Measurements from ENCODE around the gene MRGPRX3.
"Not testable (repeated sequence)": the region's sequence is repeated elsewhere in the genome, so short reads cannot be mapped to it uniquely, and the experiment has no call there.

Gene MRGPRX3

GRCh38 chr11:18132341-18132740, at the start of gene MRGPRX3:
Gene MRGPRX3 (plus strand): TSS chr11:18132571. CDS start chr11:18137203, 4,632 bp downstream.
- no peak for DNase-seq

DNA sequence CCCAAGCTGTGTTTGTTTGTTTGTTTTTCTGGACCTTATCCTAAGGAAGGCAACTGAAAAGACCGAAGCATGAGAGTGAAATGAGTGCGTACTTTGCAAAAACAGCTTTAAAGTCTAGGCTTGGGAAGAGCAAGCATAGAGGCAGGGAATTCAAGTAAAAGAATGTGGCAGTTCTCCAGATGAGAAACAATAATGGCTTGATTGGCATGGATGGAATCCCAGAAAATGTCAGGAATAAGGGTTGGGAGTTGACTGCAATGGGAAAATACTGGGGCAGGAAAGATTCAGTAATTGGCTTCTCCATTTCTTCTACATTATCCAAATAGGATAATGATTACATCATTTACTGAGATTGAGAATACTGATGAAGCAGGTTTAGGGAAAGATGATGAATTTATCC, 44.0 kb upstream of the MRGPRX3 start:
- no peak for DNase-seq

- no peak for DNase-seq
Measured at GRCh38 chr11:18088966-18089365, 43.4 kb upstream of the MRGPRX3 start.

DNA sequence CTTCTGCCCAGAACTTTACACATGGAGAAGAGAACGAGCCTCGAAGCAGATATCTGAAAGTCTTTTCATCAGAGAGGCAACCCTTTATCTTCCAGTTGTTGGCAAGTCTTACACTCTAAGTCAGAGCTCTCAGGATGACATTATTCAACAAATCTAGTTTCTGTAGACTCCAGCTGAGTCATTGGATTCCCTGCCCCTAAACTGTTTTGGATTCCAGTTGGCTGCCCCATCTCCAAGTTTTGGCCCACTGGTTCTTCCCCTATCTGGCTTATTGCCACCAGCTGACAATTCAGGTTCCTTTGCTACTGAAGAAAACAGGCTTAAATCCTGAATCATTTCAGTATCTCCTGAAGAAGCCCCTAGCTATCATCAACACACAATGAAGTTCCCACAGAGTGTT, 40.6 kb upstream of the MRGPRX3 start:
- DNase-seq = peak; percentile 14

GRCh38 chr11:18093959-18094358, 38.4 kb upstream of the MRGPRX3 start:
- no peak for DNase-seq

- DNase-seq = no peak
Measured at GRCh38 chr11:18100926-18101656, 31.3 kb upstream of the MRGPRX3 start.

- DNase-seq = no peak
Measured at GRCh38 chr11:18105086-18105801, 27.1 kb upstream of the MRGPRX3 start.

GRCh38 chr11:18105802-18106574, 26.4 kb upstream of the MRGPRX3 start, which contains the start of gene SAAL1:
Gene SAAL1 (minus strand): TSS chr11:18106082. CDS start chr11:18106041, 41 bp downstream.
- peak; percentile 84 for DNase-seq

- DNase-seq = peak; percentile 54
Measured at GRCh38 chr11:18106688-18107087, 25.7 kb upstream of the MRGPRX3 start.

DNA sequence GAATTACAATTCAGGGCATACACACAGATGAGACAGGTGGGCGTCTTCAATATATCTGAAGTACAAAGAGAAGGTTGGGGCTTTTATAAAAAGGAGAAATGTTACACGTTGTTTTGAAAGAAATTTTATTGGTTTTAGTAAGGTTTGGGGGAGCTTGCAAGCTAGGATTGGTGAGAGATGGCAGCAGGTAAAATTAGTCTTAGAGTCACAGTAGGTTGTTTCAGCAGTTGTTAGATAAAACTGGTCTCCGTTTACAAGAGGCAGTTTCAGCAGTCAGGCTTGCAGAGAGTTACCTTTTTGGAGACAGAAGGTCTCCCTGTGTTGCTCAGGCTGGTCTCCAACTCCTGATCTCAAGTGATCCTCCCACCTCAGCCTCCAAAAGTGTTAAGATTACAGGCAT, 24.1 kb upstream of the MRGPRX3 start:
- DNase-seq = no peak

- no peak for DNase-seq
Measured at GRCh38 chr11:18111005-18111404, 21.4 kb upstream of the MRGPRX3 start.

GRCh38 chr11:18115360-18116127, 16.8 kb upstream of the MRGPRX3 start:
- DNase-seq = peak; percentile 44

DNA sequence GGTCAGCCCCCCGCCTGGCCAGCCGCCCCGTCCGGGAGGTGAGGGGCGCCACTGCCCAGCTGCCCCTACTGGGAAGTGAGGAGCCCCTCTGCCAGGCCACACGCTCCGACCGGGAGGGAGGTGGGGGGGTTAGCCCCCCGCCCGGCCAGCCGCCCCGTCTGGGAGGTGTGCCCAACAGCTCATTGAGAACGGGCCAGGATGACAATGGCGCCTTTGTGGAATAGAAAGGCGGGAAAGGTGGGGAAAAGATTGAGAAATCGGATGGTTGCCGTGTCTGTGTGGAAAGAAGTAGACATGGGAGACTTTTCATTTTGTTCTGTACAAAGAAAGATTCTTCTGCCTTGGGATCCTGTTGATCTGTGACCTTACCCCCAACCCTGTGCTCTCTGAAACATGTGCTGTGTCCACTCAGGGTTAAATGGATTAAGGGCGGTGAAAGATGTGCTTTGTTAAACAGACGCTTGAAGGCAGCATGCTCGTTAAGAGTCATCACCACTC, 11.0 kb upstream of the MRGPRX3 start:
- not testable (repeated sequence) for DNase-seq

- DNase-seq = not testable (repeated sequence)
Measured at GRCh38 chr11:18131115-18131514, 1.3 kb upstream of the MRGPRX3 start.

DNA sequence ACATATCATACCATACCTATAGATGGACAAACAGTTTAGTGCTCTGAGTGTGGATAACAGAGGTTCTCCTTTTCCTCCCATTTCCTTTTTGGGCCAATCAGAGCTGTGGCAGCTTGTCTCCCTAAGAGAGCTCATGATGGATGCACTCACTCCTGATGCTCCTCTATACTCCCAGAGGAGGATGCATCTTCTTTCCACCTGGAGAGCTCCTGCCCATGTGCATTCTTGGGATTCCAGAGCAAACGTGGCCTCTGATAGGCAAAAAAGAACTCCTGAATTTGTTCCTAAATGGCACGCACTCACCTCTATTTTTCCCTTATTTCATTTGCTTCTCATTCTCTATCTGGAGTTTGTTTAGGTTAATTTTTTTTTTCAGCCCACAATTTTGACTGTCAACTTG, 2.9 kb downstream of the MRGPRX3 start:
- no peak for DNase-seq

DNA sequence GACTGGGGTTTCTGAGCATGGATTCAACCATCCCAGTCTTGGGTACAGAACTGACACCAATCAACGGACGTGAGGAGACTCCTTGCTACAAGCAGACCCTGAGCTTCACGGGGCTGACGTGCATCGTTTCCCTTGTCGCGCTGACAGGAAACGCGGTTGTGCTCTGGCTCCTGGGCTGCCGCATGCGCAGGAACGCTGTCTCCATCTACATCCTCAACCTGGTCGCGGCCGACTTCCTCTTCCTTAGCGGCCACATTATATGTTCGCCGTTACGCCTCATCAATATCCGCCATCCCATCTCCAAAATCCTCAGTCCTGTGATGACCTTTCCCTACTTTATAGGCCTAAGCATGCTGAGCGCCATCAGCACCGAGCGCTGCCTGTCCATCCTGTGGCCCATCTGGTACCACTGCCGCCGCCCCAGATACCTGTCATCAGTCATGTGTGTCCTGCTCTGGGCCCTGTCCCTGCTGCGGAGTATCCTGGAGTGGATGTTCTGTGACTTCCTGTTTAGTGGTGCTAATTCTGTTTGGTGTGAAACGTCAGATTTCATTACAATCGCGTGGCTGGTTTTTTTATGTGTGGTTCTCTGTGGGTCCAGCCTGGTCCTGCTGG, 4.9 kb downstream of the MRGPRX3 start:
- DNase-seq = no peak

- no peak for DNase-seq
Measured at GRCh38 chr11:18140145-18140544, 7.8 kb downstream of the MRGPRX3 start.

- peak; percentile 10 for DNase-seq
Measured at GRCh38 chr11:18144243-18144642, 11.9 kb downstream of the MRGPRX3 start.

DNA sequence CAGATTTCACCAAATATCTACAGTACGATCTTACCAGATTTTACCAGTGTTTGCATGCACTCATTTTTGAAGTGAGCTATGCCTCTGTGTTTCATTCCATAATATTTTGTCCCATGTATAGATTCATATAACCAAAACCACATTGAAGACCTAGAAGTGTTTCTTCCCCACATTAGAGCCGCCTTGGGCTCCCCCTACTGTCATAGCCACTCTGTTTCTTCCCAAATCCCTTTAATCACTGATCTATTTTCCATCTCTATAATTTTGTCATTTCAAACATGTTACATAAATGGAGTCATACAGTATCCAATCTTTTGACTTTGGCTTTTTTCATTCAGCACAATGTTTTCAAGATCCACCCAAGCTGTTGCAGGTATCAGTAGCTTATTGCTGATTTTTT, 12.7 kb downstream of the MRGPRX3 start:
- DNase-seq = no peak

GRCh38 chr11:18145837-18146236, 13.5 kb downstream of the MRGPRX3 start:
- no peak for DNase-seq

DNA sequence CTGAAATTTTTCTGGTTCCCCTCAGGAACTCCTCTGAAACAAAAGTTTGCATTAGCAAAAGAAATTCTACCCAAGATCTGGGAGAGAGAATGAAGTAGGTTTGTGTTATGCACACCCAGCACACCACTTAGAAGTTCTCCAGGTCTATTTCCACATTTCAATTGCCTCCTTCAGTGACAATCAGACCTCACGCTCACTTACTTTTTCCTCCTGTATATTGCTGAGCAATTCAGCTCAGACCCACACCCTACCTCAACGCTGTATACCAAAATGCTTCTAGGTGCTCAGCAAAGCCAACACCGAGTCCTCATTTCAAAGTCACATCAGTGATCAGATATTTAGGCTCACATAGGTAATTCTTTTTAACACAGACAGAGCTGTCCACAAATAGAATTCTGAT, 19.2 kb downstream of the MRGPRX3 start:
- no peak for DNase-seq

DNA sequence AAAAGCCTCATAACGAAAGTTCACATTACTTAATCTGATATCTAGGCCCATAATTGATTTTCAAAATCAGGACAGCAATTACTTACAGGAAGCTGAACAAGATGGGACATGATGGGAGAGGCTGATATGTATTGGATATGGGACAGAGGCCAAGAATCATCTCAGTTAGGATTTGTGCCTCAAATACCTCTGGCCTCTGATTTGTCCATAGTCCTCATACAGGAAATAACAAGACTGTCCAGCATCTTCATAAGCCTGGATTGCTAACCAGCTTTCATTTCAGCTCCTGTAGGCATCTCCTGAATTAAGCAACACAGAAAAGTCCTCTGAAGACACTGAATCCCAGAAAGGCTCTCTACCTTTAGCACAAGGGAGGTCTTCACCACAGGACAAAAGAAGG, 36.0 kb downstream of the MRGPRX3 start:
- no peak for DNase-seq
